HepG2 (cell line): ENCODE results near the gene UBE3D.

Source experiments
- CSRNP1 ChIP-seq: sonication (generic); formaldehyde crosslinking; IDR thresholded peaks from 2 replicates; pipeline ENCODE4 v1.8.1; 2023; ENCODE audit warnings: mild to moderate bottlenecking, missing genetic modification reagents
- CTCF ChIP-seq: sonication (generic); formaldehyde crosslinking; IDR thresholded peaks from 2 replicates; pipeline ENCODE4 v1.5.0; 2020; ENCODE audit warnings: mild to moderate bottlenecking, missing genetic modification reagents, moderate library complexity
- DNMT1 ChIP-seq: sonication (generic); formaldehyde crosslinking; IDR thresholded peaks from 2 replicates; pipeline ENCODE4 v1.5.1; 2020; ENCODE audit warnings: mild to moderate bottlenecking, missing genetic modification reagents
- GATAD2A ChIP-seq: IDR thresholded peaks from 2 replicates; pipeline ENCODE4 v1.6.1; 2016
- HOXA7 ChIP-seq: sonication (generic); formaldehyde crosslinking; IDR thresholded peaks from 2 replicates; pipeline ENCODE4 v1.8.1; 2022; ENCODE audit warnings: mild to moderate bottlenecking, missing genetic modification reagents, moderate library complexity
- POLR2A ChIP-seq, 2 experiments: IDR thresholded peaks; 2 replicates each; pipeline ENCODE4 v1.6.1; 2011; ENCODE audit warnings: low read depth in 2 of 2, low read length in 2 of 2, mild to moderate bottlenecking in 1 of 2, moderate library complexity in 1 of 2; ENCODE audit not compliant: insufficient read depth in 1 of 2
- RBM39 ChIP-seq: fragments of 200-400 bp; formaldehyde crosslinking; IDR thresholded peaks from one replicate; pipeline ENCODE4 v1.6.1; 2018; ENCODE audit warnings: antibody characterized with exemption, mild to moderate bottlenecking, low read depth, low read length; ENCODE audit not compliant: poor library complexity, severe bottlenecking
- REST ChIP-seq, 2 experiments: IDR thresholded peaks; 2 replicates each; pipeline ENCODE4 v1.6.1; 2011 to 2012; ENCODE audit warnings: low read length in 2 of 2, borderline replicate concordance in 1 of 2, low read depth in 1 of 2, mild to moderate bottlenecking in 1 of 2, moderate library complexity in 1 of 2
- TARDBP ChIP-seq: sonication (generic); formaldehyde crosslinking; IDR thresholded peaks from 2 replicates; pipeline ENCODE4 v1.8.0; 2022; ENCODE audit warnings: mild to moderate bottlenecking, missing genetic modification reagents
- ZSCAN20 ChIP-seq: sonication (generic); formaldehyde crosslinking; IDR thresholded peaks from 2 replicates; pipeline ENCODE4 v1.4.0; 2020; ENCODE audit warnings: missing genetic modification reagents, mild to moderate bottlenecking, borderline replicate concordance

GRCh38 chr6:82953871-82954270 is 111.8 kb downstream of the UBE3D start:
- TF ChIP-seq RBM39 (no peak), HOXA7 (CRISPR knock-in tag) (no peak), CSRNP1 (no peak), CTCF (CRISPR knock-in tag) (no peak), POLR2A (IDR thresholded peaks at IDR 0.05; ENCODE audit: insufficient read depth in 1 of 2, low read depth in 2 of 2, low read length in 2 of 2) (no peak), GATAD2A (CRISPR knock-in tag) (no peak), ZSCAN20 (CRISPR knock-in tag) (no peak), DNMT1 (no peak), REST (IDR thresholded peaks at IDR 0.05; ENCODE audit: borderline replicate concordance in 1 of 2, low read depth in 1 of 2, low read length in 2 of 2) (no peak), TARDBP (CRISPR knock-in tag) (no peak)
